ENCODE data around the gene IDE. TPM values are rescaled to one million over a fixed set of nuclear protein-coding genes. Genes with fewer than 3 reads are reported as not detected.

The IDE gene
- total RNA-seq, 4 donors from 2014 or later = 15.1 to 23.4 (median 21.4) TPM

DNA sequence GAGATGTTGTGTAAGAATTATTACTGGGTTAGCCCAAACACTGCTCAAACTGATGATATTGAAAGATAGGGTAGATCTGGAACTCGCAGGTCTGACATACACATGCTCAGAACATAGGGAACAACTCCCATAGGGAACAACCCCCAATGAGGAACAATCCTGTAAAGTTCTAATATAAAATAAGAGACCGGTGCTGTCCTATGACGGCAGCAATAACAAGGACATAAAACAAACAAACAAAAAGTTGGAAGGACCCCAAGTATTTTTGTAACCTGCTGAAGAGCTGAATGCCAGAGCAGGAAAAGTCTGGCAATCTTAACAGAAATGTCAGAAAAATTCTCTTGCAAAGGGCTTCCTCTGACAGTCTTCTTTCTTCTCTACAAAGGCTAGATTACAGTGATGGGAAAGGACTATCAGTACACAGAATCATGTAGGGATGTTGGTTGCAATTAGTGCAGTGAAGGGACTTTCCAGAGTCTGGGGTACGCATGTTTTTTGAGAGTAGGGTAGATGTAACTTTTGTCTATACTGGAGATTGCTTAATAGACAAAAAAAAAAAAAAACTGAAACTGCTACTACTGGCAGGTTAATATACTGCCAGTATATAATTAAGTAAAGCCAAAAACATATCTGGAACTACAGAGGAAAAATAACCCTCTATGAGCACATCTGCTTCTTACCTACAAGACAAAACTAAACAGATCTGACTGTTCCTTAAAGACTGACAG is 35.5 kb downstream of the IDE start:
- Histone ChIP-seq H3K36me3 (peaks cover 4 to 33% (median 13%) of the 10 kb centered on the region in 3 donors), H3K9me3 (no peaks in the 10 kb centered on the region), H3K27me3 (no peaks in the 10 kb centered on the region), H3K4me1 (peaks cover 0 to 11% (median 0%) of the 10 kb centered on the region in 4 donors), H3K27ac (peak overlapping the region in 1 of 4 donors; percentile 24), H3K4me3 (no peak overlapping the region)
- no peak for DNase-seq (ENCODE audit: low spot score in 2 of 2)
- 66 to 68% methylated on average over 4 of the region's 4 CpGs for WGBS, 2 donors
- TF ChIP-seq EP300 (IDR thresholded peaks at IDR 0.05) (no peak), POLR2A (IDR thresholded peaks at IDR 0.05) (no peak), CTCF (IDR thresholded peaks at IDR 0.05) (no peak)

DNA sequence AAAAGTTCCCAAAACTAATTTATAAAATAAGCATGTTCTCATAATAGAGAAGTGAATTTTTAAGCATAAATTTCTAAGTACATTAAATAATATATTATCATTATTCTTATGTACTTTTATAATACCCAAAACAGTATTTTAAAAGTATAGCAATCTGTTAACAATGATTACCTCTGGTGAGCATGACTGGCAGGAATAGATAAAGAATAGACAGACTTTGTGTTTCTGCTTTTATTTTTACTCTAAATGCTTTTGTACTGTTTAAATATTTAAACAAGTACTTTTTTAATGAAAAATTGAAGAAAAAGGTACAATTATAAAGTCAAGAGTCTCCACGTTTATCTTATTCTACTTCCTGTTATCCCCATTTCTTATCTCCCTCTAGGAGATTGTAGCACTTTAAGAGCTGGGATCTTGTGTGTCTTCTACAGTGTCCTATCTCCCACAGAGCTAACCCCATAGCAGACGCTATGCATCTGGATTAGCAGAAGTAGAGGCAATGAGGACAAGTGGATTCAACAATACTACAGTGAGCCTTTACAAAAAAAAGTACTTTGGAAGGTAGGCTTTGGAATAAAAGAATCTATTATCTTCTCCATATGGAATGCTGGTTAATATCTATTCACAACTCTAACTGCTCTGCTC is 42.9 kb downstream of the IDE start:
- H3K4me1 ChIP-seq = no peaks in the 10 kb centered on the region
- TF ChIP-seq EP300 (IDR thresholded peaks at IDR 0.05) = no peak
- no peak for TF ChIP-seq POLR2A (IDR thresholded peaks at IDR 0.05)
- TF ChIP-seq CTCF (IDR thresholded peaks at IDR 0.05) = no peak
- H3K27me3 ChIP-seq = no peaks in the 10 kb centered on the region
- 72 to 80% methylated on average over 2 of the region's 2 CpGs for WGBS, 2 donors
- H3K36me3 ChIP-seq = peaks cover 4 to 64% (median 26%) of the 10 kb centered on the region in 3 donors
- H3K27ac ChIP-seq = no peak overlapping the region
- DNase-seq (ENCODE audit: low spot score in 2 of 2) = no peak
- H3K4me3 ChIP-seq = no peak overlapping the region
- no peaks in the 10 kb centered on the region for H3K9me3 ChIP-seq

GRCh38 chr10:92530421-92530820 is 43.5 kb downstream of the IDE start:
- Histone ChIP-seq H3K4me3 (no peak overlapping the region), H3K9me3 (no peaks in the 10 kb centered on the region), H3K36me3 (peaks cover 2 to 58% (median 26%) of the 10 kb centered on the region in 3 donors), H3K27ac (no peak overlapping the region), H3K27me3 (no peaks in the 10 kb centered on the region), H3K4me1 (no peaks in the 10 kb centered on the region)
- 38 to 44% methylated on average over 1 of the region's 1 CpG for WGBS, 2 donors
- DNase-seq (ENCODE audit: low spot score in 2 of 2) = no peak
- no peak for TF ChIP-seq EP300 (IDR thresholded peaks at IDR 0.05)
- TF ChIP-seq CTCF (IDR thresholded peaks at IDR 0.05) = no peak
- no peak for TF ChIP-seq POLR2A (IDR thresholded peaks at IDR 0.05)

DNA sequence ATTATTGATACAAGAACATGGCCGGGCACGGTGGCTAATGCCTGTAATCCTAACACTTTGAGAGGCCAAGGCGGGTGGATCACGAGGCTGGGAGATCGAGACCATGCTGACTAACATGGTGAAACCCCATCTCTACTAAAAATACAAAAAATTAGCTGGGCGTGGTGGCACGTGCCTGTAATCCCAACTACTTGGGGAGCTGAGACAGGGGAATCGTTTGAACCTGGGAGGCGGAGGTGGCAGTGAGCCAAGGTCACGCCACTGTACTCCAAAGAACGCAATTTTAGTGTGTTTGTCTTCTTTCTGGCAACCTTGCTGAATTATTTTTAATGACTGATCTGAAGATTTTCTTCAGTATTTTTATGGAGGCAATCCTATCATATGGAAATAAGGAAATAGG is 46.2 kb downstream of the IDE start:
- 78 to 79% methylated on average over 11 of the region's 11 CpGs for WGBS, 2 donors
- no peaks in the 10 kb centered on the region for H3K27me3 ChIP-seq
- no peak overlapping the region for H3K4me3 ChIP-seq
- no peak for TF ChIP-seq EP300 (IDR thresholded peaks at IDR 0.05)
- TF ChIP-seq CTCF (IDR thresholded peaks at IDR 0.05) = no peak
- TF ChIP-seq POLR2A (IDR thresholded peaks at IDR 0.05) = no peak
- no peaks in the 10 kb centered on the region for H3K4me1 ChIP-seq
- no peak for DNase-seq (ENCODE audit: low spot score in 2 of 2)
- H3K36me3 ChIP-seq = peaks cover 0 to 48% (median 13%) of the 10 kb centered on the region in 3 donors
- H3K27ac ChIP-seq = no peak overlapping the region
- no peaks in the 10 kb centered on the region for H3K9me3 ChIP-seq

GRCh38 chr10:92523639-92524038 is 50.3 kb downstream of the IDE start:
- Histone ChIP-seq H3K36me3 (peaks cover 0 to 19% (median 0%) of the 10 kb centered on the region in 3 donors), H3K27me3 (no peaks in the 10 kb centered on the region), H3K4me1 (no peaks in the 10 kb centered on the region), H3K4me3 (no peak overlapping the region), H3K27ac (no peak overlapping the region), H3K9me3 (no peaks in the 10 kb centered on the region)
- 96 to 97% methylated on average over 3 of the region's 3 CpGs for WGBS, 2 donors
- no peak for TF ChIP-seq POLR2A (IDR thresholded peaks at IDR 0.05)
- no peak for TF ChIP-seq CTCF (IDR thresholded peaks at IDR 0.05)
- TF ChIP-seq EP300 (IDR thresholded peaks at IDR 0.05) = no peak
- no peak for DNase-seq (ENCODE audit: low spot score in 2 of 2)

Measured in tibial nerve (tissue), 4 donors.